Vagina (tissue), 2 donors: ENCODE measurements around the gene EVL.

Source experiments
- CTCF ChIP-seq, 3 experiments: fragments of 450-650 bp in 2 of 3; fragments of 200-600 bp in 1 of 3; sonication (generic) in 1 of 3; IDR thresholded peaks; one replicate each; pipeline ENCODE4 v1.5.1; 2017 to 2019; ENCODE audit warnings: antibody characterized with exemption in 3 of 3, mild to moderate bottlenecking in 2 of 3, moderate library complexity in 2 of 3
- POLR2A ChIP-seq, 2 donors: fragments of 450-650 bp; IDR thresholded peaks; one replicate each; pipeline ENCODE4 v1.6.1; 2017; ENCODE audit warnings: antibody characterized with exemption in 2 of 2, mild to moderate bottlenecking in 2 of 2, moderate library complexity in 2 of 2
- POLR2AphosphoS5 ChIP-seq, 2 donors: sonication (generic); formaldehyde crosslinking; IDR thresholded peaks; one replicate each; pipeline ENCODE4 v1.9.0; 2017; ENCODE audit warnings: antibody characterized with exemption in 2 of 2, mild to moderate bottlenecking in 2 of 2, low read depth in 1 of 2; ENCODE audit not compliant: insufficient read depth in 1 of 2

DNA sequence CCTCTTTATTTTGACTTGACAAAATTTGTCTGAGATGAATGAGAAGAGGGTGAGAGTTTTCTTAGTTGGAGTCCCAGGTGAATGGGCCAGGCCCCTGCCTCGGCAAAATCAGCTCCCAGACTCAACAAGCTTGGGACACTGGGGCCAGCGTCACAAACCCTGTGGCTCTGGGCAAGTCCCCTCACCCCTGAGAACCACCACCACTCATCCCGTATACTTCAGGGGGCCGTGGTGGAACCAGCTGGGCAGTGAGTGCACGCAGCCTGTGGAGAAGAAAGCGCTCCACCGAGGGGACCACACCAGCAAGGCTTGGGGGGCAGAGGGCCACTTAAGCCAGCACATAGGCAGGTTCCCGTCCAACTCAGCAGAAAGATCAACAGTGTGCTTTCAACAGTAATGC, 54.0 kb downstream of the EVL start:
- no peak for TF ChIP-seq CTCF (IDR thresholded peaks at IDR 0.05)
- TF ChIP-seq POLR2A (IDR thresholded peaks at IDR 0.05): no peak
- no peak for TF ChIP-seq POLR2AphosphoS5 (IDR thresholded peaks at IDR 0.05; ENCODE audit: insufficient read depth in 1 of 2, low read depth in 1 of 2)
